Measurements from ENCODE around the gene SPAG5.

Gene SPAG5

GRCh38 chr17:28574526-28574925 is 24.3 kb downstream of the SPAG5 start:
- H3K4me3 ChIP-seq (ENCODE audit: control insufficient read depth, low read depth, low read length): no peak overlapping the region
- DNase-seq (ENCODE audit: low read depth): no peak
- no peak for TF ChIP-seq CTCF (IDR thresholded peaks at IDR 0.05; ENCODE audit: control insufficient read depth, insufficient read depth, low read depth, low read length, missing control alignments)

- TF ChIP-seq CTCF (IDR thresholded peaks at IDR 0.05; ENCODE audit: control insufficient read depth, insufficient read depth, low read depth, low read length, missing control alignments): no peak
- DNase-seq (ENCODE audit: low read depth): no peak
- H3K4me3 ChIP-seq (ENCODE audit: control insufficient read depth, low read depth, low read length): no peak overlapping the region
Observed at GRCh38 chr17:28573966-28574480, 24.8 kb downstream of the SPAG5 start.

- no peak for TF ChIP-seq CTCF (IDR thresholded peaks at IDR 0.05; ENCODE audit: control insufficient read depth, insufficient read depth, low read depth, low read length, missing control alignments)
- H3K4me3 ChIP-seq (ENCODE audit: control insufficient read depth, low read depth, low read length): no peak overlapping the region
- DNase-seq (ENCODE audit: low read depth): no peak
Observed at GRCh38 chr17:28573521-28573920, 25.3 kb downstream of the SPAG5 start.

GRCh38 chr17:28573040-28573380 is 25.8 kb downstream of the SPAG5 start:
- TF ChIP-seq CTCF (IDR thresholded peaks at IDR 0.05; ENCODE audit: control insufficient read depth, insufficient read depth, low read depth, low read length, missing control alignments): no peak
- H3K4me3 ChIP-seq (ENCODE audit: control insufficient read depth, low read depth, low read length): no peak overlapping the region
- no peak for DNase-seq (ENCODE audit: low read depth)

GRCh38 chr17:28572259-28573039 is 26.4 kb downstream of the SPAG5 start:
- no peak for DNase-seq (ENCODE audit: low read depth)
- no peak for TF ChIP-seq CTCF (IDR thresholded peaks at IDR 0.05; ENCODE audit: control insufficient read depth, insufficient read depth, low read depth, low read length, missing control alignments)
- H3K4me3 ChIP-seq (ENCODE audit: control insufficient read depth, low read depth, low read length): no peak overlapping the region

GRCh38 chr17:28571361-28572122 is 27.3 kb downstream of the SPAG5 start, which contains the start of gene PIGS:
Gene PIGS, minus strand, starts transcription at chr17:28571524. Its CDS starts 28 bp downstream, at chr17:28571496.
- peak; percentile 44 for DNase-seq (ENCODE audit: low read depth)
- H3K4me3 ChIP-seq (ENCODE audit: control insufficient read depth, low read depth, low read length): peak within 1 kb of the TSS; percentile 91
- TF ChIP-seq CTCF (IDR thresholded peaks at IDR 0.05; ENCODE audit: control insufficient read depth, insufficient read depth, low read depth, low read length, missing control alignments): no peak

All from AG09309 (cell line).